ENCODE results near the gene ENPP3. TPM values are rescaled to one million over a fixed set of nuclear protein-coding genes. Genes with fewer than 3 reads are reported as not detected.

The ENPP3 gene
- total and polyA plus RNA-seq, 2 experiments from 2014 or later, result not detected

- 67 to 71% methylated on average over 2 of the region's 2 CpGs for WGBS, 2 experiments (ENCODE audit: low coverage in 1 of 2, low lambda C conversion rate in 2 of 2, missing lambda C conversion rate in 2 of 2)
- TF ChIP-seq EZH2phosphoT487 (IDR thresholded peaks at IDR 0.05; ENCODE audit: insufficient read depth, low read depth) (no peak), EZH2 (IDR thresholded peaks at IDR 0.05; ENCODE audit: insufficient read depth, poor library complexity, severe bottlenecking) (no peak)
- no peaks in the 10 kb centered on the region for H3K27me3 ChIP-seq (replicated peaks; ENCODE audit: insufficient read depth)
- peak; percentile 13 for DNase-seq
- no peaks in the 10 kb centered on the region for H3K9me2 ChIP-seq (ENCODE audit: insufficient read depth)
- peaks cover 6% of the 10 kb centered on the region; the same call in 1 of the 2 replicates for H3K36me3 ChIP-seq (ENCODE audit: low read depth)
- peaks cover 34% of the 10 kb centered on the region for H3K79me2 ChIP-seq (ENCODE audit: insufficient read depth)
- in situ Hi-C loops (cut with MboI), result no loop called here
- H3F3A ChIP-seq (ENCODE audit: insufficient read depth), result peaks cover 3% of the 10 kb centered on the region; the same call in 1 of the 2 replicates
- H4K20me1 ChIP-seq (ENCODE audit: insufficient read depth), result no peaks in the 10 kb centered on the region
- no peak overlapping the region for H3K27ac ChIP-seq
- no peak overlapping the region for H2AFZ ChIP-seq
- no peak overlapping the region for H3K4me3 ChIP-seq
- peaks cover 6% of the 10 kb centered on the region; the same call in 1 of the 2 replicates for H3K4me1 ChIP-seq (ENCODE audit: insufficient read depth)
- no peak overlapping the region for H3K9ac ChIP-seq
- H3K9me3 ChIP-seq (ENCODE audit: low read depth), result no peaks in the 10 kb centered on the region
- no peak overlapping the region for H3K4me2 ChIP-seq (ENCODE audit: unreplicated experiment)
Observed at GRCh38 chr6:131629651-131630050, 7.5 kb upstream of the ENPP3 start.

- H3K4me2 ChIP-seq (ENCODE audit: unreplicated experiment), result no peak overlapping the region
- H4K20me1 ChIP-seq (ENCODE audit: insufficient read depth), result no peaks in the 10 kb centered on the region
- no peak for DNase-seq
- H3K9me2 ChIP-seq (ENCODE audit: insufficient read depth), result no peaks in the 10 kb centered on the region
- no peak overlapping the region for H2AFZ ChIP-seq
- H3F3A ChIP-seq (ENCODE audit: insufficient read depth), result peaks cover 3% of the 10 kb centered on the region; the same call in 1 of the 2 replicates
- H3K9me3 ChIP-seq (ENCODE audit: low read depth), result no peaks in the 10 kb centered on the region
- 78 to 80% methylated on average over 3 of the region's 3 CpGs for WGBS, 2 experiments (ENCODE audit: low coverage in 1 of 2, low lambda C conversion rate in 2 of 2, missing lambda C conversion rate in 2 of 2)
- H3K4me3 ChIP-seq, result no peak overlapping the region
- H3K27me3 ChIP-seq (replicated peaks; ENCODE audit: insufficient read depth), result no peaks in the 10 kb centered on the region
- no peak for TF ChIP-seq EZH2 (IDR thresholded peaks at IDR 0.05; ENCODE audit: insufficient read depth, poor library complexity, severe bottlenecking)
- no peak for TF ChIP-seq EZH2phosphoT487 (IDR thresholded peaks at IDR 0.05; ENCODE audit: insufficient read depth, low read depth)
- H3K27ac ChIP-seq, result no peak overlapping the region
- in situ Hi-C loops (cut with MboI), result no loop called here
- H3K79me2 ChIP-seq (ENCODE audit: insufficient read depth), result peaks cover 13% of the 10 kb centered on the region
- H3K4me1 ChIP-seq (ENCODE audit: insufficient read depth), result peaks cover 5% of the 10 kb centered on the region; the same call in 1 of the 2 replicates
- no peak overlapping the region for H3K9ac ChIP-seq
- no peaks in the 10 kb centered on the region for H3K36me3 ChIP-seq (ENCODE audit: low read depth)
Observed at GRCh38 chr6:131631625-131632289, 5.3 kb upstream of the ENPP3 start.

- no peaks in the 10 kb centered on the region for H3K4me1 ChIP-seq (ENCODE audit: insufficient read depth)
- in situ Hi-C loops (cut with MboI), result no loop called here
- H4K20me1 ChIP-seq (ENCODE audit: insufficient read depth), result no peaks in the 10 kb centered on the region
- H3K9ac ChIP-seq, result no peak overlapping the region
- no peak overlapping the region for H3K27ac ChIP-seq
- no peaks in the 10 kb centered on the region for H3K79me2 ChIP-seq (ENCODE audit: insufficient read depth)
- no peak for DNase-seq
- no peak overlapping the region for H3K4me2 ChIP-seq (ENCODE audit: unreplicated experiment)
- H2AFZ ChIP-seq, result no peak overlapping the region
- no peaks in the 10 kb centered on the region for H3K9me3 ChIP-seq (ENCODE audit: low read depth)
- no peaks in the 10 kb centered on the region for H3F3A ChIP-seq (ENCODE audit: insufficient read depth)
- no peak overlapping the region for H3K4me3 ChIP-seq
- 69 to 76% methylated on average over 11 of the region's 11 CpGs for WGBS, 2 experiments (ENCODE audit: low coverage in 1 of 2, low lambda C conversion rate in 2 of 2, missing lambda C conversion rate in 2 of 2)
- no peaks in the 10 kb centered on the region for H3K9me2 ChIP-seq (ENCODE audit: insufficient read depth)
- TF ChIP-seq EZH2 (IDR thresholded peaks at IDR 0.05; ENCODE audit: insufficient read depth, poor library complexity, severe bottlenecking) (no peak), EZH2phosphoT487 (IDR thresholded peaks at IDR 0.05; ENCODE audit: insufficient read depth, low read depth) (no peak)
- H3K36me3 ChIP-seq (ENCODE audit: low read depth), result no peaks in the 10 kb centered on the region
- no peaks in the 10 kb centered on the region for H3K27me3 ChIP-seq (replicated peaks; ENCODE audit: insufficient read depth)
Observed at GRCh38 chr6:131635384-131636340, 1.4 kb upstream of the ENPP3 start.

- Histone ChIP-seq H3K9ac (no peak overlapping the region), H3K36me3 (ENCODE audit: low read depth) (no peaks in the 10 kb centered on the region), H3K4me3 (no peak overlapping the region), H3K27ac (no peak overlapping the region), H3K4me2 (ENCODE audit: unreplicated experiment) (no peak overlapping the region), H3K9me2 (ENCODE audit: insufficient read depth) (no peaks in the 10 kb centered on the region), H3K27me3 (replicated peaks; ENCODE audit: insufficient read depth) (no peaks in the 10 kb centered on the region), H3K79me2 (ENCODE audit: insufficient read depth) (no peaks in the 10 kb centered on the region), H4K20me1 (ENCODE audit: insufficient read depth) (no peaks in the 10 kb centered on the region), H3K9me3 (ENCODE audit: low read depth) (no peaks in the 10 kb centered on the region), H3F3A (ENCODE audit: insufficient read depth) (no peaks in the 10 kb centered on the region), H3K4me1 (ENCODE audit: insufficient read depth) (no peaks in the 10 kb centered on the region), H2AFZ (no peak overlapping the region)
- in situ Hi-C loops (cut with MboI), result no loop called here
- no peak for TF ChIP-seq EZH2phosphoT487 (IDR thresholded peaks at IDR 0.05; ENCODE audit: insufficient read depth, low read depth)
- no peak for TF ChIP-seq EZH2 (IDR thresholded peaks at IDR 0.05; ENCODE audit: insufficient read depth, poor library complexity, severe bottlenecking)
- 65 to 69% methylated on average over 2 of the region's 2 CpGs for WGBS, 2 experiments (ENCODE audit: low coverage in 1 of 2, low lambda C conversion rate in 2 of 2, missing lambda C conversion rate in 2 of 2)
- no peak for DNase-seq
Observed at GRCh38 chr6:131638013-131638412, 911 bp downstream of the ENPP3 start.

All from GM23248 (cell line).